ENCODE measurements around the gene DENND1A.
A peak's percentile ranks its signal among the peaks of the same experiment; 100 is the strongest.

Gene DENND1A

DNA sequence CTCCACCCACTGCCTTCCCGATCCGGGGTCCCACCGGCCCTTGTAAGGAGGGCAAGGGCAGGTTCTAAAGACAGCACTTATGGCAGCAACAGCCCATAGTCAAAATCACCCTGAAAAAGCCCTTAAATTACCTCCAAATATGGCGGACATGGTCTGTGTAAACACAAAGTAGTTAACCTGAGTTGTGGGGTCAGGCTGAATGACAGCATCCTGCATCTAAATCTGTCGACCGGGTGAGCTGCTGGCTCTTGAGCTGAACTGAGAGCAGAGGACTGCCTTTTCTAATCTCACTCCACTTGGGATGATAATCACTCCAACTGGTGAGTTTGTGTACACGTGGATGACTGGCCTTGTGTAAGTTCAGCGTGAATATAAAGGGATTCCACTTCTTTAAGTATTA lies 249.6 kb downstream of the DENND1A start:
- H3K9me3 ChIP-seq (ENCODE audit: control insufficient read depth, low read length) = no peaks in the 10 kb centered on the region
- no peak overlapping the region for H2BK12ac ChIP-seq (ENCODE audit: low read length in 2 of 2)
- H3K27ac ChIP-seq (ENCODE audit: low read length, poor library complexity, severe bottlenecking) = no peak overlapping the region
- no peak overlapping the region for H2AK5ac ChIP-seq (ENCODE audit: low read length, severe bottlenecking)
- no peak overlapping the region for H3K9ac ChIP-seq (ENCODE audit: low read length)
- no peak overlapping the region for H3K18ac ChIP-seq (ENCODE audit: low read depth in 1 of 2, low read length in 2 of 2)
- H2BK5ac ChIP-seq (ENCODE audit: low read depth, low read length, poor library complexity, severe bottlenecking) = no peak overlapping the region
- H3K36me3 ChIP-seq (ENCODE audit: control insufficient read depth in 1 of 2, insufficient read depth in 2 of 2, low read depth in 1 of 2, low read length in 2 of 2) = peaks cover 5 to 6% of the 10 kb centered on the region in 2 experiments
- H2AFZ ChIP-seq (ENCODE audit: low read depth, low read length) = no peak overlapping the region
- 61% methylated on average over 6 of the region's 8 CpGs for WGBS
- H3K4me3 ChIP-seq (ENCODE audit: insufficient read depth in 1 of 2, low read depth in 1 of 2, low read length in 2 of 2) = no peak overlapping the region
- no peak overlapping the region for H3K14ac ChIP-seq (ENCODE audit: low read length in 2 of 2)
- no peak for DNase-seq
- H3K4ac ChIP-seq (ENCODE audit: low read depth in 1 of 2, low read length in 2 of 2) = no peak overlapping the region
- H3K23ac ChIP-seq (ENCODE audit: low read length in 2 of 2) = no peak overlapping the region
- H4K91ac ChIP-seq (ENCODE audit: low read length) = no peak overlapping the region
- H2BK15ac ChIP-seq (ENCODE audit: low read depth, poor library complexity, severe bottlenecking) = no peak overlapping the region
- H3K4me2 ChIP-seq (ENCODE audit: low read length, poor library complexity, severe bottlenecking) = no peak overlapping the region
- H3K79me1 ChIP-seq (replicated peaks; ENCODE audit: low read length, poor library complexity, severe bottlenecking) = peaks cover 5% of the 10 kb centered on the region
- no peaks in the 10 kb centered on the region for H3K27me3 ChIP-seq (ENCODE audit: control insufficient read depth in 1 of 2, insufficient read depth in 1 of 2, low read length in 2 of 2)
- H2BK120ac ChIP-seq (ENCODE audit: low read depth, low read length) = no peak overlapping the region
- H4K8ac ChIP-seq (ENCODE audit: low read length) = no peak overlapping the region
- peaks cover 2% of the 10 kb centered on the region for H3K4me1 ChIP-seq (ENCODE audit: control insufficient read depth, insufficient read depth, low read depth, low read length)

- no peak overlapping the region for H2BK15ac ChIP-seq (ENCODE audit: low read depth, poor library complexity, severe bottlenecking)
- no peak overlapping the region for H3K4ac ChIP-seq (ENCODE audit: low read depth in 1 of 2, low read length in 2 of 2)
- no peak overlapping the region for H3K27ac ChIP-seq (ENCODE audit: low read length, poor library complexity, severe bottlenecking)
- H2AK5ac ChIP-seq (ENCODE audit: low read length, severe bottlenecking) = no peak overlapping the region
- H3K4me3 ChIP-seq (ENCODE audit: insufficient read depth in 1 of 2, low read depth in 1 of 2, low read length in 2 of 2) = no peak overlapping the region
- no peak overlapping the region for H2BK12ac ChIP-seq (ENCODE audit: low read length in 2 of 2)
- no peak overlapping the region for H2BK5ac ChIP-seq (ENCODE audit: low read depth, low read length, poor library complexity, severe bottlenecking)
- H2BK120ac ChIP-seq (ENCODE audit: low read depth, low read length) = no peak overlapping the region
- H3K27me3 ChIP-seq (ENCODE audit: control insufficient read depth in 1 of 2, insufficient read depth in 1 of 2, low read length in 2 of 2) = no peaks in the 10 kb centered on the region
- peak overlapping the region in 1 of 2 experiments; percentile 50 for H3K14ac ChIP-seq (ENCODE audit: low read length in 2 of 2)
- peak overlapping the region; percentile 7 for H4K91ac ChIP-seq (ENCODE audit: low read length)
- H3K9me3 ChIP-seq (ENCODE audit: control insufficient read depth, low read length) = no peaks in the 10 kb centered on the region
- peaks cover 5% of the 10 kb centered on the region for H3K79me1 ChIP-seq (replicated peaks; ENCODE audit: low read length, poor library complexity, severe bottlenecking)
- H3K4me1 ChIP-seq (ENCODE audit: control insufficient read depth, insufficient read depth, low read depth, low read length) = peaks cover 2% of the 10 kb centered on the region
- peak overlapping the region; percentile 1 for H4K8ac ChIP-seq (ENCODE audit: low read length)
- no peak overlapping the region for H3K4me2 ChIP-seq (ENCODE audit: low read length, poor library complexity, severe bottlenecking)
- peak; percentile 39 for DNase-seq
- peaks cover 6 to 10% of the 10 kb centered on the region in 2 experiments for H3K36me3 ChIP-seq (ENCODE audit: control insufficient read depth in 1 of 2, insufficient read depth in 2 of 2, low read depth in 1 of 2, low read length in 2 of 2)
- peak overlapping the region in 1 of 2 experiments; percentile 16 for H3K18ac ChIP-seq (ENCODE audit: low read depth in 1 of 2, low read length in 2 of 2)
- no peak overlapping the region for H3K9ac ChIP-seq (ENCODE audit: low read length)
- H3K23ac ChIP-seq (ENCODE audit: low read length in 2 of 2) = no peak overlapping the region
- H2AFZ ChIP-seq (ENCODE audit: low read depth, low read length) = no peak overlapping the region
- 75% methylated on average over 16 of the region's 16 CpGs for WGBS
Observed at GRCh38 chr9:123679330-123679987, 250.5 kb downstream of the DENND1A start.

DNA sequence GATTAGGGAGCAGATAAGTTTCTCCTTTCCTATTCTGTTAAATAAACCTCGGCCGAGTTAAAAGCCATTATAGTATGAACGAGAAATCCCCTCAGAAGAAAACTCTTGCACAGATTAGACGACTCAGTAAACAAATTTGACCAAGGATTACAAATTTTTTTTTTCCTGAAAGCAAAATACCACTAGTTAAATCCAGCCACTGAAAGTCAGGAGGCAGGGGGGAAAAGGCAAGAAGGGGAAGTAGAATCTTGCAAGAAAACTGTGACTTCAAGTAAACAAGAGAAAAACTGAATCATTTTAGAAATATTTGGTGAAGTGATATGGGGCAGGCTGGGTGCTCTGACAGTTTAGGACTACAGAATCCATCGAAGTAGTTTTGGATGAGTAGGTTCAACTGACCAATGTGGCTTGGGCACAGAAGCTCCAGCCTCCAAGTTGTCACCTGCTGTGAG lies 251.0 kb downstream of the DENND1A start:
- Histone ChIP-seq H3K27ac (ENCODE audit: low read length, poor library complexity, severe bottlenecking) (no peak overlapping the region), H3K23ac (ENCODE audit: low read length in 2 of 2) (no peak overlapping the region), H2BK15ac (ENCODE audit: low read depth, poor library complexity, severe bottlenecking) (no peak overlapping the region), H3K4ac (ENCODE audit: low read depth in 1 of 2, low read length in 2 of 2) (no peak overlapping the region), H3K4me1 (ENCODE audit: control insufficient read depth, insufficient read depth, low read depth, low read length) (peaks cover 2% of the 10 kb centered on the region), H2BK120ac (ENCODE audit: low read depth, low read length) (no peak overlapping the region), H3K14ac (ENCODE audit: low read length in 2 of 2) (no peak overlapping the region), H3K79me1 (replicated peaks; ENCODE audit: low read length, poor library complexity, severe bottlenecking) (peaks cover 5% of the 10 kb centered on the region), H2BK5ac (ENCODE audit: low read depth, low read length, poor library complexity, severe bottlenecking) (no peak overlapping the region), H3K9ac (ENCODE audit: low read length) (no peak overlapping the region), H3K4me3 (ENCODE audit: insufficient read depth in 1 of 2, low read depth in 1 of 2, low read length in 2 of 2) (no peak overlapping the region), H3K27me3 (ENCODE audit: control insufficient read depth in 1 of 2, insufficient read depth in 1 of 2, low read length in 2 of 2) (no peaks in the 10 kb centered on the region), H3K9me3 (ENCODE audit: control insufficient read depth, low read length) (no peaks in the 10 kb centered on the region), H2AK5ac (ENCODE audit: low read length, severe bottlenecking) (no peak overlapping the region), H2BK12ac (ENCODE audit: low read length in 2 of 2) (no peak overlapping the region), H4K8ac (ENCODE audit: low read length) (no peak overlapping the region), H3K4me2 (ENCODE audit: low read length, poor library complexity, severe bottlenecking) (no peak overlapping the region), H3K18ac (ENCODE audit: low read depth in 1 of 2, low read length in 2 of 2) (no peak overlapping the region), H4K91ac (ENCODE audit: low read length) (peak overlapping the region; percentile 7), H3K36me3 (ENCODE audit: control insufficient read depth in 1 of 2, insufficient read depth in 2 of 2, low read depth in 1 of 2, low read length in 2 of 2) (peaks cover 8 to 10% of the 10 kb centered on the region in 2 experiments), H2AFZ (ENCODE audit: low read depth, low read length) (no peak overlapping the region)
- WGBS = 5% methylated on average over 5 of the region's 5 CpGs
- peak; percentile 58 for DNase-seq

DNA sequence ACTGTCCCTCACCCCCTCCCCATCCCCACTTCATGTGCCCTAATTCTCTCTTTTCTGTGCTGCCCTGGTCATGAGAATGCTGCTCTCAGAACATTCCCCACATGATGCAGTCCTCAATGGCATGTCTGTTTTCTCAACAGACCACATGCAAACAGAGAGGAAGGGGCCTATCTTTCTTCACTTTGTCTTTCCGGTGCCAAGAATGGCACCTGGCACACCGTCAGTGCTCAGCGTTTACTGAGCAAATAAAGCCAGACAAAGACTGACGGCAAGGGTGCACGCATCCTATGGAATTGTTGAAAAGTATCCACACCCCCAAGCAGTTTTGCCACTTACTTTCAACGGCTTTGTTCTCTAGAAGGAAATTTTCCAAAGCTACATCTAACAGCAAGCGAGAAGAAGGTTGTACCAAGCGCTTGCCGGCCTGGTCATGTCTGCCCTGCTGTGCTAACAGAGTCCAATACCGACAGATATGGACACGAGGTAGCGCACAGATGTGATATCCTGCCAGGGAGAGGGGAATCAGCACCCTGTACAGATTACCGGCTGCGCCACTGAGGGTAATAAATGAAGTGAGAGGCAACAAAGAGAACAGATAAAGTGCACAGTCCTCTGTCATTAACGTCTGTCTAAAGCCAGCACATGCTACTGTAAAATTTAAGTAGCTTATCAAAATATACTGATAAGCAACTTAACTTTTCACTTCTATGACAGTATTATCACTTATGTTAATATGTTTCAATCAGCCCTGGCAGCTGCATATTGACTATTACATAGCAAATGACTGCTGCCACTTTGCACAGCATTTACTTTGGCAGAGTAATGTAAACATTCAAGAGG lies 251.7 kb downstream of the DENND1A start:
- Histone ChIP-seq H3K27me3 (ENCODE audit: control insufficient read depth in 1 of 2, insufficient read depth in 1 of 2, low read length in 2 of 2) (no peaks in the 10 kb centered on the region), H4K91ac (ENCODE audit: low read length) (no peak overlapping the region), H3K4ac (ENCODE audit: low read depth in 1 of 2, low read length in 2 of 2) (peak overlapping the region in 1 of 2 experiments; percentile 24), H2BK15ac (ENCODE audit: low read depth, poor library complexity, severe bottlenecking) (no peak overlapping the region), H3K4me3 (ENCODE audit: insufficient read depth in 1 of 2, low read depth in 1 of 2, low read length in 2 of 2) (no peak overlapping the region), H2AFZ (ENCODE audit: low read depth, low read length) (no peak overlapping the region), H3K27ac (ENCODE audit: low read length, poor library complexity, severe bottlenecking) (no peak overlapping the region), H3K36me3 (ENCODE audit: control insufficient read depth in 1 of 2, insufficient read depth in 2 of 2, low read depth in 1 of 2, low read length in 2 of 2) (peaks cover 10% of the 10 kb centered on the region in 2 experiments), H3K18ac (ENCODE audit: low read depth in 1 of 2, low read length in 2 of 2) (peak overlapping the region; percentile 28 to 35), H3K79me1 (replicated peaks; ENCODE audit: low read length, poor library complexity, severe bottlenecking) (peaks cover 5% of the 10 kb centered on the region), H3K14ac (ENCODE audit: low read length in 2 of 2) (peak overlapping the region in 1 of 2 experiments; percentile 58), H3K9me3 (ENCODE audit: control insufficient read depth, low read length) (peaks cover 4% of the 10 kb centered on the region), H2BK120ac (ENCODE audit: low read depth, low read length) (no peak overlapping the region), H3K9ac (ENCODE audit: low read length) (no peak overlapping the region), H4K8ac (ENCODE audit: low read length) (peak overlapping the region; percentile 59), H2AK5ac (ENCODE audit: low read length, severe bottlenecking) (no peak overlapping the region), H3K23ac (ENCODE audit: low read length in 2 of 2) (no peak overlapping the region), H2BK12ac (ENCODE audit: low read length in 2 of 2) (peak overlapping the region in 1 of 2 experiments; percentile 7), H3K4me1 (ENCODE audit: control insufficient read depth, insufficient read depth, low read depth, low read length) (peaks cover 2% of the 10 kb centered on the region), H3K4me2 (ENCODE audit: low read length, poor library complexity, severe bottlenecking) (no peak overlapping the region), H2BK5ac (ENCODE audit: low read depth, low read length, poor library complexity, severe bottlenecking) (no peak overlapping the region)
- no peak for DNase-seq
- WGBS = 78% methylated on average over 13 of the region's 15 CpGs
